ENCODE results near the gene PRSS16. TPM values are rescaled to one million over a fixed set of nuclear protein-coding genes. Genes with fewer than 3 reads are reported as not detected.

Gene PRSS16
- polyA plus RNA-seq, 1 experiment, result 0.02 TPM

GRCh38 chr6:27241443-27241842 is 6.1 kb upstream of the PRSS16 start:
- no peaks in the 10 kb centered on the region for H3K27me3 ChIP-seq (ENCODE audit: control insufficient read depth, insufficient read depth, low read length)
- CTCF ChIA-PET, result no interaction called here
- no peak overlapping the region for H3K4me3 ChIP-seq (ENCODE audit: low read depth, low read length)
- POLR2A ChIA-PET, result no interaction called here
- no peaks in the 10 kb centered on the region; the same call in 1 of the 2 replicates for H3K9me3 ChIP-seq (ENCODE audit: control insufficient read depth, insufficient read depth, low read length)
- H3K27ac ChIP-seq (ENCODE audit: low read depth, low read length), result no peak overlapping the region
- no peak for DNase-seq (ENCODE audit: low read depth, low spot score)
- TF ChIP-seq, protein P1, sequence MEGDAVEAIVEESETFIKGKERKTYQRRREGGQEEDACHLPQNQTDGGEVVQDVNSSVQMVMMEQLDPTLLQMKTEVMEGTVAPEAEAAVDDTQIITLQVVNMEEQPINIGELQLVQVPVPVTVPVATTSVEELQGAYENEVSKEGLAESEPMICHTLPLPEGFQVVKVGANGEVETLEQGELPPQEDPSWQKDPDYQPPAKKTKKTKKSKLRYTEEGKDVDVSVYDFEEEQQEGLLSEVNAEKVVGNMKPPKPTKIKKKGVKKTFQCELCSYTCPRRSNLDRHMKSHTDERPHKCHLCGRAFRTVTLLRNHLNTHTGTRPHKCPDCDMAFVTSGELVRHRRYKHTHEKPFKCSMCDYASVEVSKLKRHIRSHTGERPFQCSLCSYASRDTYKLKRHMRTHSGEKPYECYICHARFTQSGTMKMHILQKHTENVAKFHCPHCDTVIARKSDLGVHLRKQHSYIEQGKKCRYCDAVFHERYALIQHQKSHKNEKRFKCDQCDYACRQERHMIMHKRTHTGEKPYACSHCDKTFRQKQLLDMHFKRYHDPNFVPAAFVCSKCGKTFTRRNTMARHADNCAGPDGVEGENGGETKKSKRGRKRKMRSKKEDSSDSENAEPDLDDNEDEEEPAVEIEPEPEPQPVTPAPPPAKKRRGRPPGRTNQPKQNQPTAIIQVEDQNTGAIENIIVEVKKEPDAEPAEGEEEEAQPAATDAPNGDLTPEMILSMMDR (IDR thresholded peaks at IDR 0.05; ENCODE audit: low read depth, low read length), result no peak

- TF ChIP-seq, protein P1 (IDR thresholded peaks at IDR 0.05; ENCODE audit: low read depth, low read length), result no peak
- Histone ChIP-seq H3K27ac (ENCODE audit: low read depth, low read length) (no peak overlapping the region), H3K4me3 (ENCODE audit: low read depth, low read length) (no peak overlapping the region), H3K9me3 (ENCODE audit: control insufficient read depth, insufficient read depth, low read length) (no peaks in the 10 kb centered on the region; the same call in 1 of the 2 replicates), H3K27me3 (ENCODE audit: control insufficient read depth, insufficient read depth, low read length) (no peaks in the 10 kb centered on the region)
- no peak for DNase-seq (ENCODE audit: low read depth, low spot score)
- CTCF ChIA-PET, result no interaction called here
- POLR2A ChIA-PET, result no interaction called here
Measured at GRCh38 chr6:27242589-27243265, 4.8 kb upstream of the PRSS16 start.

DNA sequence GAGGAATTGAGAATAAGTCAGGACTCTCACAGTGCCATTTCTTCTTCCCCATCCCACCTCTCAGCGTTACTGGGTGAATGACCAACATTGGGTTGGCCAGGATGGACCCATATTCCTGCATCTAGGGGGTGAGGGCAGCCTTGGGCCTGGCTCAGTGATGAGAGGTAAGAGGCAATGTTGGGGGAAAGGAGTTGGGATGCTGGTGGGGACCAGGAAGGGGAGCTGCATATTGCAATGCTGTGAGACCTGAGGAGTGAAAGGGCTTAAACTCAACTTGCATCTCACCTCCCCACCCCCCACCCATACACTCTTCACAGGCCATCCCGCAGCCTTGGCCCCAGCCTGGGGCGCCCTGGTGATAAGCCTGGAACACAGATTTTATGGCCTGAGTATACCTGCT is 1.3 kb downstream of the PRSS16 start:
- ChIA-PET CTCF (no interaction called here), POLR2A (no interaction called here)
- Histone ChIP-seq H3K4me3 (ENCODE audit: low read depth, low read length) (no peak overlapping the region), H3K9me3 (ENCODE audit: control insufficient read depth, insufficient read depth, low read length) (peaks cover 2% of the 10 kb centered on the region; the same call in 1 of the 2 replicates), H3K27me3 (ENCODE audit: control insufficient read depth, insufficient read depth, low read length) (peaks cover 29% of the 10 kb centered on the region), H3K27ac (ENCODE audit: low read depth, low read length) (no peak overlapping the region)
- no peak for DNase-seq (ENCODE audit: low read depth, low spot score)
- TF ChIP-seq, protein P1 (IDR thresholded peaks at IDR 0.05; ENCODE audit: low read depth, low read length), result no peak

GRCh38 chr6:27250277-27251111 is 3.0 kb downstream of the PRSS16 start:
- peak overlapping the region; percentile 56 for H3K4me3 ChIP-seq (ENCODE audit: low read depth, low read length)
- peaks cover 2% of the 10 kb centered on the region; the same call in 1 of the 2 replicates for H3K9me3 ChIP-seq (ENCODE audit: control insufficient read depth, insufficient read depth, low read length)
- H3K27me3 ChIP-seq (ENCODE audit: control insufficient read depth, insufficient read depth, low read length), result peaks cover 29% of the 10 kb centered on the region
- TF ChIP-seq, protein P1 (IDR thresholded peaks at IDR 0.05; ENCODE audit: low read depth, low read length), result no peak
- H3K27ac ChIP-seq (ENCODE audit: low read depth, low read length), result no peak overlapping the region
- CTCF ChIA-PET, result no interaction called here
- no peak for DNase-seq (ENCODE audit: low read depth, low spot score)
- POLR2A ChIA-PET, result no interaction called here

- TF ChIP-seq, protein P1 (IDR thresholded peaks at IDR 0.05; ENCODE audit: low read depth, low read length), result no peak
- no peak for DNase-seq (ENCODE audit: low read depth, low spot score)
- Histone ChIP-seq H3K27ac (ENCODE audit: low read depth, low read length) (no peak overlapping the region), H3K27me3 (ENCODE audit: control insufficient read depth, insufficient read depth, low read length) (peaks cover 29% of the 10 kb centered on the region), H3K4me3 (ENCODE audit: low read depth, low read length) (peak overlapping the region; percentile 56), H3K9me3 (ENCODE audit: control insufficient read depth, insufficient read depth, low read length) (peaks cover 2% of the 10 kb centered on the region; the same call in 1 of the 2 replicates)
- CTCF ChIA-PET, result no interaction called here
- POLR2A ChIA-PET, result no interaction called here
Measured at GRCh38 chr6:27251112-27251605, 3.7 kb downstream of the PRSS16 start.
